A204.1 (cell line): ENCODE results near the gene SLC46A1.

Source experiments
- FAIRE-seq: peaks from 2 replicates; lab custom pipeline; 2012; peaks lifted over from hg19 to GRCh38; lab: Jason Lieb, UNC

Gene SLC46A1

DNA sequence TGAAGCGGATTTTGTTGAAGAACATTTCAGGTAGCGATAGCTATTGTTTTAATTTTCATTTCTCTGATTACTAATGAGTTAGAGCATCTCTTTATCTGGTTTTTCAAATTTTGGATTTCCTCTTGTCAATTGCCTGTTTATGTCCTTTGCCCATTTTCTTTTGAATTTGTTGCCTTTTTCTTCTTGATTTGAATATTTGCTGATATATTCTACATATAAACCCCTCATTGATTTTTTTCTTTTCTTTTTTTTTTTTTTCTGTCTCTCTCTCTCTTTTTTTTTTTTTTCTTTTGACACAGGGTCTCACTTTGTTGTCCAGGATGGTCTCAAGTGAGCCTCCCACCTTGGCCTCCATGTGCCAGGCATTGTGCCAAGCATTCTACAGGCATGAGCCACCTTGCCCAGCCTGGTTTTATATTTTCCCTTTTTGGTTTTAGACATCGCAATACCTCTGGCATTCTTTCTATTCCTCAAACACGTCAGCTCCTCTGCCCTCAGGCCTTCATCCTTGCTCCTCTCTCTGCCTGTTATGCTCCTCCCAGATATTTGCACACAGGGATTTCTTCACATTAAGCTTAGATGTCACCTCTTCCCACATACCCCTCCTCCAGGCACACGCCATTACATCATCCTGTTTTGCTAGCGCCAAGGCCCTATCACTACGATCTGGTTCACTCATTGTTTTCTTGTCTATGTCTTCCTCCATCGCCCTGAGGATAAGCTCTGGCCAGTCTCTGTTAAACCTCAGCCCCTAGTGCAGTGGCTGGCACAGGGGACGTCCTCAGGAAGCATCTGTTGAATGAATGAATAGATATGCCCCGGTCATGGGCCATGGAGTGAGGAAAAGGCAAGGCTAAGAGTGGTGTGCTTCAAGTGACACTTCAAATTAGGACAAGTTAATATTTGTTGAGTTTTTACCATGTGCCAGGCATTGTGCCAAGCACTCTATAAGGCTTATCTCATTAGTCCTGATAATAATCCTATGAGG lies 25.9 kb downstream of the SLC46A1 start:
- no peak for FAIRE-seq

DNA sequence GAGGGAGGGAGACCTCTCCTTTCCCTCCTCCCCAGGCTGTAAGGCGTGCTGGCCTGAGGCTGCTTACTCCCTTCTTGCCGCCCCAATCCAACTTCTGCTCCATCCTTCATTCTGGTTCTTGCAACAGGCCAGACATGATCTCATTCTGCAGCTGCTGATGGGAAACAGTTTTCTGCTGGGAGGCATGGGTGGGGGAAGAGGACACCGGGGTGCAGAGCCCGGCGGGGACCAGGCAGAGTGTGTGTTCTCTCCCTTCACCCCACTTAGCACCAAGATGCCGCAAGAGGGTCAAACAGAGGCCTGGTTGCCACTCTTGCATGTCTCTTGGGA lies 33.1 kb downstream of the SLC46A1 start:
- FAIRE-seq = no peak

DNA sequence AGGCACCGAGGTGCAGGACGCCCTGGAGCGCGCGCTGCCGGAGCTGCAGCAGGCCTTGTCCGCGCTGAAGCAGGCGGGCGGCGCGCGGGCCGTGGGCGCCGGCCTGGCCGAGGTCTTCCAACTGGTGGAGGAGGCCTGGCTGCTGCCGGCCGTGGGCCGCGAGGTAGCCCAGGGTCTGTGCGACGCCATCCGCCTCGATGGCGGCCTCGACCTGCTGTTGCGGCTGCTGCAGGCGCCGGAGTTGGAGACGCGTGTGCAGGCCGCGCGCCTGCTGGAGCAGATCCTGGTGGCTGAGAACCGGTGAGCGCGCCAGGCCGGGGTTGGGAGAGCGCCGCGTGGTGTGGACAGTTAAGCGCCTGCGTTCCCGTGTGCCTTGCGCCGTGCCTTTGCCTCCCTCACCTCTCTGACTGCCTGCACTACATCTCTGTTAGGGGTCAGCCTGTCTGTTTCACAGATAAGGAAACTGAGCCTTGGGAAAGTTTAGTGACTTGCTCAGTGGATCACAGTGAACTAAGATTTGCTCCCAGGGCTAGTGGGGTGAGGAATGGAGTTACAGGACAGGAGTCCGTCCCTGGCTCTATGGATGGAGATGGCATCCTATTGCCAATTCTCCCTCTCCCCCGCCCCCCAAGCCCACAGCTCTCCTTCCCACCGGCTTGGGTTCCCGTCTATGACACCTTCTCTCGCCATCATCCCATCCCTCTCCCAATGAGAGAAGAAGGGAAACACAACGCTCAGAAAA lies 33.6 kb downstream of the SLC46A1 start:
- no peak for FAIRE-seq

DNA sequence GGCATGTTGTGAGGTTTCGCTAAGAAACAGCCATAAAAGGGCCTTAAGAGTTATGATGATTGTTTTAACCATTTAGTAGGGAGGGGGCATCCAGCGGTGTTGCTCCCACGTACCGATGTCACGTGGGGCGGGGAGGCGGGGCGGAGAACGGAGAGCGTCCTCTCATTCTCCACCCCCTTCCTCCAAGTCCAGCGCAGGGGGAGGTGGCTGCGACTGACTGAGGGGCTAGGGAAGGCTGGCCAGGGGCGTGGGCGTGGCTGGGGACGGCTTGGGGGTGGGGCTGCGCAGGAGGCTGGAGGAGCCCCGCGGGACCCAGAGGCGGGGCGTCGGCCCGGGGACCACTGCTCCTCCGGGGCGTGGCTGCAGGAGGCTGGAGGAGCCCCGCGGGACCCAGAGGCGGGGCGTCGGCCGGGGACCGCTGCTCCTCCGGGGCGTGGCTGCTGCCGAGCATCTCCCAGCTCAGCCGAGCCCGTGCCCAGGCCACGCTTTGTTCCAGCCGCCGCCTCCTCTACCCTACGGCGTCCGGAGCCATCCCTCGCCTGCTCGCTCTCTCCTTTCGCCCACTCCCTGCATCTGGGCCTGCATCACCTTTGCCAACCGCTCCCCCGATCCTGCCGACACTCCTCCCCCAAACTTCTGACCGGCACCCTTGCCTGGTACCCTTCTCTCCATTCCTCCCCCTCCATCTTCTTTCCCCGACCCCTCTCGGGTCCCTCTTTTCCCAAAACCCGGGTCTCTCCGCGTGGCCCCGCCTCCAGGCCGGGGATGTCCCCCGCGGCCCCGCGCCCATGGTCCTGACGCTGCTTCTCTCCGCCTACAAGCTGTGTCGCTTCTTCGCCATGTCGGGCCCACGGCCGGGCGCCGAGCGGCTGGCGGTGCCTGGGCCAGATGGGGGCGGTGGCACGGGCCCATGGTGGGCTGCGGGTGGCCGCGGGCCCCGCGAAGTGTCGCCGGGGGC lies 34.5 kb downstream of the SLC46A1 start, which contains the start of gene SARM1:
SARM1 (plus strand) TSS at position 450 of the 958 bp plus-strand sequence; CDS start at position 789, 339 bp downstream.
- peak; percentile 52 for FAIRE-seq

DNA sequence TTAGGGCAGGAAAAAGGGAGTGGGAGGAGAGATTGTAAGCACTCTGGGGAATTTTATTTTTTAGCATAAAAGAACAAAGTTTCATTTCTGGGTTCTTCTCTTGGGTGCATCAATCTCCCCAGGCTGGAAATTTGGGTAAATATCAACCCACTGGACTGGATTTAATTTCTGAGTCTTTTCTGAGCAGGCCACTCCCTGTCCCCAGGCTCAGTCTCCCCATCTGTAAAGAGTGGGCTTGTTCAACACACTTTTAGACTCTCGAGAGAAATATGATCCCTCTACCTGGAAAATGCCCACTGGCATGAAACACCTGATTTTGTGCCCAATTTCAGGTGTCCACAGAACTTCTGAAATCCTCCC lies 35.3 kb downstream of the SLC46A1 start:
- FAIRE-seq = no peak

DNA sequence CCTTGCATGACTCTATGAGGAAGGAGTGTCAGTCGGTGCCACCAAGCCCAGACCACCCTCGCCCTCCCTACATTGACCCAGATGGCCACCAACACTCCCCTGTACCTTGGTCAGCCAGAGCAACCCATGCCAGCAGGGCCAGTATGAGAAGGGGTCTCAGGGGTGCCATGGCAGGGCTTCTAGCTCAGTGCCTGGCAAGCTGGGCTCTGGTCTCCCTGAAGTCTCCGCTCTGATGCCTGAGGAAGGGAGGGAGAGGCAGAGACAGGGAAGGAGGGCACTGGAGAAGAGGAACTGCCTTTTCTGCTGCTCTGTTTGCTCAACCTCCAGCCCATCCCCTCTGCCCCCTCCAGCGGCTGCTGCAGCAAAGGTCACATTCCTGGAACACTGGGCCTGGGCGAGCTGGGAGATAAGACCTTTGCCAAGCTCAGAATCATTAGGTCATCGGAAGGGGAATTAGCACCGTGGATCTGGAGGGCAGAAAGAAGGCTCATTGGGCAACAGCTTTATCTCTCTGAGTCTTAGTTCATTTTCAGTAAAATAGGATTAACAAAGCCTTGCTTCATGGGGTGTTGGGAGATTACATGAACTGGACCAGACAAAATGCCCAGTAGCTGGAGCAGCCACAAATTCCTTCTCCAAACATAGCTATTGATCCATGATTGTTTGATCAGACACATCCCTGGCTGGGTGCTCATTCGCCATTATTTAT lies 35.8 kb downstream of the SLC46A1 start, which contains the start of gene VTN:
VTN (minus strand) TSS at position 273 of the 709 bp plus-strand sequence; CDS start at position 169, 104 bp downstream.
- FAIRE-seq = no peak

DNA sequence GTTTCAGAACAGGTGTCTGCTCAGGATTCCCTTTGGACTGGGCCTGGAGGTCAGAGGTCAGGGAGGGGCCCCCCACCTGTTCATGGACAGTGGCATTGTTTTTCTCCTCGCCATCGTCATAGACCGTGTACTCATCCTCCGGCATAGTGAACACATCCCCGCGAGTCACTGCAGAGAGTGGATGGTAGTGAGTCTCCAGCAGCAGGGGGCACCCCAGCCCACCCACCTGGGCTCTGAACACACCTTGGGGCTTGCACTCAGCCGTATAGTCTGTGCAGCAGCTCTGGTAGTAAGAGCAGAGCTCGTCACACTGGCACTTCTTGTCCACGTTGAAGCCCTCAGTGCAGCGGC lies 36.4 kb downstream of the SLC46A1 start:
- no peak for FAIRE-seq

DNA sequence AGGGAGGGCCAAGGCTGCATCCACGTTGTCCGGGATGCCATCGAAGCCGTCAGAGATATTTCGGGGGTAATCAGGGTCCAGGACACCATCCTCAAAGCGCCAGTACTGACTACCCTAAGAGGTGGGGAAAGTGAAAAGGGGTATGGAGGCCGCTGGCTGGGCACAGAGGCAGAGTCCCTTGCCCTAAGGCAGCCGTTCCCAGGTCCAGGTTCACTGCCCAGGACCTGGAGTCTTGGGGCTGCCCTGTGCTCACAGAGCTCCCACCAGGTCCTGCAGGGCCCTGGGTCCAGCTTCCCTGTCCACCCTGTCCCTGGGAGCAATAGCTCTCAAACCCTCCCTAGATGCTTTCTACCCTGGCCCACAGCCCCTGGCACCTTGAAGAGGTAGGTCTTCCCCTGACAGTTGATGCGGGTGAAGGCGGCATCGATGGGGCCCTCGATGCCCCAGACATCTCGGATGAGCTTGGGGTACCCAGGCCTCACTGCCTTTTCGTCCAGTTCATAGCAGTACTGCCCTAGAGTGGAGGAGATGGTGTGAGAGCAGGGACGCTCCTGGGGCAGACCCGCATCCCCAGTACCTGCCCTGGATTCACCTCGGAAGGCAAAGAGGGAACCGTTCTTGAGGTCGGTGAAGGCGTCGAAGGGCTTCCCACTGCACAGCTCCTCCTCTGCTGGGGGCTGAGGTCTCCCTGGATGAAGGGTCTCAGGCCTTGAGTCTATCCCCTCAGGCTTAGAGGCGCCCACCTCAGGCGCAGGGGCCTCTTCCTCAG lies 36.9 kb downstream of the SLC46A1 start:
- no peak for FAIRE-seq

DNA sequence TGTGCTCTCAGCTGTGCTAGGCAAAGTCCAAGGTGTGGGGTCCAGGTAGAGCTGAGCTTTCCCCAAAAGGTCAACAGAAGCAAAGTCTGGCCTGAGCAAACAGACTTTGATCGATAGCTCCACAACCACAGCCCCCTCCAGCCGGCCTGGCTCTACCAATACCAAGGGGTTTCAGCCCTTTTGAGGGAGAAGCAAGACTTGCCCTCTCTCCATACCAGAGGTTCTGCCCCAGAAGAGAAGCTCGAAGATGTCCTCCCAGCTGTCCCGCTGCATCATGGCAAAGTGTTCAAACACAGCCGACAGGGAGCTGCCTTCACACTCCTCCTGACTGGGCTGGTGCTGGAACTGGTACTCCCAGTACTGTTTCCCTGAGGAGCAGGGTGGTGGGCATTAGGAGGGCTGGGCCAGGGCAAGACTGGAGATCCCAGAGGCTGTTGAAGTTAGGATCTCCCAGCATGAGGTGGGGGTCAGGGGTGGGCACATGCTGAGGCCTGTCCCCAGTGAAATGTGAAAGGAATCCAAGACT lies 37.6 kb downstream of the SLC46A1 start:
- FAIRE-seq = no peak

DNA sequence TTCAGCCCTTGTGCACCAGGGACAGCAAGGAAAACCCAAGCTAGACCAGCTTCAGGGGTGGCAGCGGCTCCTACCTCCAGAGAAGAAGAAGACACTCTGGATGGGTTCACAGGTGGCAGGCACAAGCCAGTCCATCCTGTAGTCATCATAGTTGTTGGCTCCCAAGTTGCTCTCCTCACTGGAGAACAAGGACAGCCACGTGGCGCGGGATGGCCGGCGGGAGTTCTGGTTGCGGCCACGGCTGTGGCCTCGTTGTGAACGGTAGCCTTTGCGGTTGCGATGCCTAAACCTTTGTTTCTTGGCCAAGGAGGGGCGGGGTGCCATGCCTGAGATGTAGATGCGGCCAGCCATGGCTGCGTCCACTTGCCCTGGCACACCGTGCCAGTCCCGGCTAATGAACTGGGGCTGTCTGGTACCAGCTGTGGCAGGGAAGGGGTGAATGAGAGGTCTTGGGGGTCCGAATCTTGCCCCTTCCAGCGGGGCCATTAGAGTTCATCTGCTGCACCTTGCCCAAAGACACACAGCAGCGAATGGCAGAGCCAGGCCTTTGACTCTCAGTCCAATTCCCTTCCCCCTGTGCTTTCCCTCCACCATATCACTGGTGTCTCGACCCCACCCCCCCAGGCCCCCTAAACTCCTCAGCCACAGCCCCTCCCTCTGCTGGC lies 38.2 kb downstream of the SLC46A1 start:
- no peak for FAIRE-seq

DNA sequence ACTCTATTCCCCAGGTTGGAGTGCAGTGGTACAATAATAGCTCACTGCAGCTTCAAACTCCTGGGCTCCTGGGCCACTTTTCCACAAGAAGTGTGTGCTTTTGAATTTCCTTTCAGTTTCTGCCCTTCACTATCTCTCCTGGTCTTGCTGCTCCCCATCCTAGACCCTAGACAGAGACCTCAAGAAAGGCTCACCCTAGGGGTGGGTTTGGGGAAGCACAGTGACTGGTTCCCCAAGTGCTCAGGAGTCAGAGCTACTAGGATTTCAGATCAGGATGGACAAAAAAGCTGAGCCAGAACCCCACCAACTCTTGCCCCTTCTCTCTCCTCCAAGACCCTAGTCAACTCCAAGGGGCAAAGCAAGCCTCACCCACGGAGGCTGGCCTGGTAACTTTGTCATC lies 39.4 kb downstream of the SLC46A1 start:
- FAIRE-seq = no peak

DNA sequence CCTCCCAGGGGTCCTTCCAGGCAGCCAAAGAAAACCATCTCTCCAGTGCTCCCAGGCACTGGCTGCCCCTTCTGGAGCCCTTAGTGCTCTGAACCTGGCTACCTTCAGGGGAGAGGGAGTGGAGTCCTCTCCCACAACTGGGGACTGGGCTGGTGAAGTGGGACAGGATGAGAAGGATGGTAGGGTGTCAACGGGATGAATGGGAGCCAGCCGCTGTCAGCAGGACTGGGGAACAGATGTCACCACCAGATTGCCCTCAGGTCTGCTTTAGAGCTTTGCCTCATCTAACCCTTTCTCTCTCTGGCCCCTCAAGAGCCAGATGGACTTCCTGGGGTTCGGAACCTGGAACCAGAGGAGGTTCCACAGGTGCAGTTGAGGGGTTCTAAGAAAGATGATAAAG lies 40.5 kb downstream of the SLC46A1 start:
- no peak for FAIRE-seq

DNA sequence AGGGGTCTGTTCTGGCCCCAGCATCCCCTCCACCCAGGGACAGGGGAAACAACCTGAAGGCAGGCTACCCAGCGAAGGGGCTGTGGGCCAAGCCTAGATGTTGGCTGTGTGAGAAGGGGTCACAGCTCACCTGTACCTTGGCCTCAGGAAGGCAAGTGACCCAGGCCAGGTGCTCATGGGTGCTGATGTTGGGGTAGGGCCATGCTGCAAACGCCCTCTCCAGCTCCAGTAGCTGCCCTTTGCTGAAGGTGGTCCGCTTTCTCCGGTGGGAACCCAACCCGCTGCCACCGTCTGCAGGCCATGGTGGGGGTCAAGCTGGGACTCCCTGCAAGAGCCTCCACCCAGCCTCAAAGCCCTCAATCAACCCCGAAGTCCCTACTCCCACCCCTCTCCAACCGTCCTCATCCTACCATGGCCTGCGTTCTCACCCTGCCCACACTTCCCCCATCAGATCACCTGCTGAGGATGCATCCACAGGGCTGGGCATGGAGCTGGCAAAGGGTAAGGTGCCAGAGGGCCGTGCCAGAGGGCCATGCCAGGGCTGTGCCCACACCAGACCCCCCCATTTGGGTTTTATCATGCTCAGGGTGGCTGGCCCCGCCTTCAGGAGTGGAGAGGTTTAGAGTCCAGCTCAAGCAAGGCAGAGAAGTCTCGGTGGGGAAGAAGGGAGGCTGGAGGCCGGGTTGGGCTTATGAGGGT lies 41.2 kb downstream of the SLC46A1 start, which contains the start of gene SEBOX:
SEBOX (minus strand) TSS at position 535 of the 699 bp plus-strand sequence; CDS start at position 487, 48 bp downstream.
- FAIRE-seq = no peak

DNA sequence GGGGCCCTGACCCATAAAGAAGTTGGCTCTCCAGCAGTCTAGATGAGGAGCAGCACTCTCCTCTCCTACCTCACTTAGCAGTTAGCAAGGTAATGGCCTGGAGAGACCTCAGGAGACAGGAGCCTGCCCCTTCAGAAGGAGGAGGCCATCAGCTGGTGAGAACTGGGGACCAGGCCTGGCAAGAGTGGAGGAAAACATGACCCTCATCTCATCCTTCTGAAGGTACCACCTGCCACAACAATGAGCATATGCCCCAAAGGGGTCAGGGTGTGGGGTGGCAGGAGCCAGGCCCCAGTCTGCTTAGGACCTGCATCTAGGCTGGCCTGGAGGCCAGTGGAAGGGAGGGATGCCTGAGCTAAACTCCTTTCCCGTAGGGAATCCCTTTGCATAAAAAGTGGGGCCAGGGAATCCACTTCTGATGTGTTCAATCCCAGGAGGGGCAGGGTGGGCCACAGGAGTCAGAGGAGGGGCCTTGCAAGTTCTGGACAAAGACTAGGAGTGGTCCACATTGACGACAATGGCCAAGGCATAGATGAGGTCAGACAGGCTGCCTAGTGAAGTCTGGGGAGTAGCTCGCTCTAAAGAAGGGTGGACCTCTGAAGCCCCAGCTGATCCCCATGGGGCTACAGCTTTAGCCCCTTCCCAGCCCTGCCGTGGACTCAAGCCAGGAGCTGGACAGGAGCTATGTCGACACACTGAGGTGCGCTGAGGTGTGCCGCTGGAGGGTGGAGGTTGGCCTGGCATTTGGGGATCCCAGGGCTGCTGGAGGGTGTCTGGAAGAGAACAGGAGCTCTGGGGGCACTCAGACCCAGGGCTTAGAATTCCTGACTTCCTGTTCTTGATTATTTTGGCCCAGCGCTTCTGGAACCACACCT lies 42.0 kb downstream of the SLC46A1 start:
- no peak for FAIRE-seq

DNA sequence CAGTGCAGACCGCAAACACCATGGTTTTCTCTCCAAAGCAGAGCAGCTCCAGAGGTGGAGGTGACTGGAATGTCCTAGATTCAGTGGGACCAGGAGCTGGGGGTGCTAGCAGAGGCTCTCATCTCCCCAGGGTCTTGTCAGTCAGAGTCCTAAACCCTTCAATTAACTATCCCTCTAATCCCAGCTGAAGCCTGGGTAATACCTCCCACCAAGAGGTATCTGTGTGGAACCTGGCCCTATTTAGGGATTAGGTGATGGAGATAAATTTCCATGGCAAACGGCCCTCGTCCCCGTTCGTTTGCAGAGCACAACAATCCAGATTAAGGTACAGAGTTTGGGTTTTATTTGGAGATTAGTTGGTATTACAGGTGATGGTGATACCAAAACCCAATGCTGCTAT lies 42.8 kb downstream of the SLC46A1 start:
- no peak for FAIRE-seq

DNA sequence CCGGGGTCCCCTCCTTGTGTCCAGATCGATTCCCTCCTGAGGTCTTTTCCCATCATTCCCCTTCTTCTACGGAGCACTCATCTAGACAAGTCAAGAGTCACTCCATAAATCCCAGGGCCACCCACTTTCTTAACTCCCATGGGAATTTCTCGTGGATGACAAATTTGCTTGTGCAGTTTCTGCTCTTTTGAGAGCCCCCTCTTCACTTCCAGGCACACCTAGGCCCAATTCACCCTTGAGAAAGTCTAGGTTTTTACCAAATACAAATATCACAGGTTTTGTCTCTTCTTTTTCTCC lies 48.2 kb downstream of the SLC46A1 start:
- no peak for FAIRE-seq

DNA sequence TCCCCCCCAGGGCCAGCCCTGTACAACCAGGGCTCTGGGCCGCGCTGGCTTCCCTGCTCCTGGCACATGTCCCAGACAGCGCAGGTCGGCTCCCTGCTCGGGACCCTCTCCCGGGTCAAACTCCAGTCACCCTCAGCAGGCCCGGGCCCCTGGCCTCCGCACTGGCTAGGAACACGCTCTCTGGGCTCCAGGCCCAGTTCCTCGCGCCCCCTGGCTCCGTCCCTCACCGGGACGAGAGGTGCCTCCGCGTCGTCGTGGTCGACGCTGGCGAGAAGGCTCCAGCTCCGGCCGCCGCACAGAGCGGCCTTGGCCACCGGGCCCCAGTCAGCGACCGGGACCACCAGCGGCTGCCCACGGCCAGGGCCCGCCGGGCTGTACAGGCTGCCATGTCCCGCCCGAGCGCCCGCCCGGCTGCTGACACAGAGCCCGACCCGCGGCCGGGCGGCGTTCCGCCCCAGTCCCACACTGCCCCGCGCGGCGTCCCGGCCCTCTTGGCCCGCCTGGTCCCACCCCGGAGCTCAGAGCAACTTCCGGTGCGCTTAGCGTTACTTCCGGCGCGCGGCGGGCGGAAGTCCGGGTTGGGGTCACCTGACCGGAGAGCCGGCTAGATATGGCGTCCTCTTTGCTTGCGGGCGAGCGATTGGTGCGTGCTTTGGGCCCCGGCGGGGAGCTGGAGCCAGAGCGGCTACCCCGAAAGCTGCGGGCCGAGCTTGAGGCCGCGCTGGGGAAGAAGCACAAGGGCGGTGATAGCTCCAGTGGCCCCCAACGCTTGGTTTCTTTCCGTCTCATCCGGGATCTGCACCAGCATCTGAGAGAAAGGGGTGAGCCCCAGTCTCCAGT lies 48.7 kb downstream of the SLC46A1 start, which contains the start of gene POLDIP2:
POLDIP2 (minus strand) TSS at position 467 of the 840 bp plus-strand sequence; CDS start at position 388, 79 bp downstream.
- no peak for FAIRE-seq
